Glutamatergic neuron (in vitro differentiated cells): ENCODE data around the gene SLC22A24. TPM values are rescaled to one million over a fixed set of nuclear protein-coding genes. Genes with fewer than 3 reads are reported as not detected.

Source experiments
- DNase-seq: peaks from one replicate; pipeline ENCODE4 v3.0.0; 2022
- H3K27ac Mint-ChIP-seq: one replicate; pipeline ENCODE4 v1.8.0; 2020; ENCODE audit warnings: mild to moderate bottlenecking, mixed read lengths, inconsistent platforms; ENCODE audit not compliant: unreplicated experiment
- H3K27me3 Mint-ChIP-seq: one replicate; pipeline ENCODE4 v1.8.0; 2020; ENCODE audit warnings: mild to moderate bottlenecking, moderate library complexity, mixed read lengths, inconsistent platforms; ENCODE audit not compliant: unreplicated experiment
- H3K36me3 Mint-ChIP-seq: one replicate; pipeline ENCODE4 v1.8.0; 2020; ENCODE audit warnings: mild to moderate bottlenecking, mixed read lengths, inconsistent platforms; ENCODE audit not compliant: unreplicated experiment
- H3K4me1 Mint-ChIP-seq: one replicate; pipeline ENCODE4 v1.8.0; 2020; ENCODE audit warnings: mild to moderate bottlenecking, low read depth, mixed read lengths, inconsistent platforms; ENCODE audit not compliant: unreplicated experiment
- H3K4me3 Mint-ChIP-seq: one replicate; pipeline ENCODE4 v1.8.0; 2020; ENCODE audit warnings: mild to moderate bottlenecking, mixed read lengths, inconsistent platforms; ENCODE audit not compliant: unreplicated experiment
- H3K9me3 Mint-ChIP-seq: one replicate; pipeline ENCODE4 v1.8.0; 2020; ENCODE audit warnings: mild to moderate bottlenecking, moderate library complexity, mixed read lengths, inconsistent platforms; ENCODE audit not compliant: unreplicated experiment
- total RNA-seq: library from RNA; stranded (reverse); fragmentation: NEBNext Ultra II Directional; extraction: Animal tissue kit (Norgen Biotek cat#: 25700); gene quantifications from one replicate; pipeline ENCODE4 v1.2.1, GENCODE V29; 2021; ENCODE audit not compliant: unreplicated experiment
- TF ChIP-seq, protein P1 (sequence below): fragments of 200-600 bp; sonication (generic); IDR thresholded peaks from one replicate; pipeline ENCODE4 v1.5.0; 2021; ENCODE audit not compliant: partially characterized antibody, unreplicated experiment

SLC22A24 gene
- total RNA-seq, 1 donor from 2014 or later = not detected

DNA sequence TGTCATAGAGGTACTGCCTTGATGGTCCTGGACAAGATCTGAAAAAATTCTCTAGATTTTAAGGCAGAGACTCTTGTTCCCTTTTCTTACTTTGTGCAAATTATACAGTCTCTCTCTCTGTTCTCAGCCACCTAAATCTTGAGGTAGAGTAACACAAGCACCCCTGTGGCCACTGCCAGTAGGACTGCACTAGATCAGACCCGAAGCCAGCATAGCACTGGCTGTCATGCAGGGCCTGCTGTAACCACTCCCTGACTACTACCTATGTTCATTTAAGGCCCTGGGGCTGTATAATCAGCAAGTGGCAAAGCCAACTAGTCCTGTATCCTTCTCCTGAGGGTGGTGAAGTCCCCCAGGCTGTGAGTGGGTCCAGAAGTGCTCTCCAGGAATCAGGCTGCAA lies 11.8 kb upstream of the SLC22A24 start:
- H3K27me3 Mint-ChIP-seq = no peaks in the 10 kb centered on the region
- no peak for DNase-seq
- TF ChIP-seq, protein P1, sequence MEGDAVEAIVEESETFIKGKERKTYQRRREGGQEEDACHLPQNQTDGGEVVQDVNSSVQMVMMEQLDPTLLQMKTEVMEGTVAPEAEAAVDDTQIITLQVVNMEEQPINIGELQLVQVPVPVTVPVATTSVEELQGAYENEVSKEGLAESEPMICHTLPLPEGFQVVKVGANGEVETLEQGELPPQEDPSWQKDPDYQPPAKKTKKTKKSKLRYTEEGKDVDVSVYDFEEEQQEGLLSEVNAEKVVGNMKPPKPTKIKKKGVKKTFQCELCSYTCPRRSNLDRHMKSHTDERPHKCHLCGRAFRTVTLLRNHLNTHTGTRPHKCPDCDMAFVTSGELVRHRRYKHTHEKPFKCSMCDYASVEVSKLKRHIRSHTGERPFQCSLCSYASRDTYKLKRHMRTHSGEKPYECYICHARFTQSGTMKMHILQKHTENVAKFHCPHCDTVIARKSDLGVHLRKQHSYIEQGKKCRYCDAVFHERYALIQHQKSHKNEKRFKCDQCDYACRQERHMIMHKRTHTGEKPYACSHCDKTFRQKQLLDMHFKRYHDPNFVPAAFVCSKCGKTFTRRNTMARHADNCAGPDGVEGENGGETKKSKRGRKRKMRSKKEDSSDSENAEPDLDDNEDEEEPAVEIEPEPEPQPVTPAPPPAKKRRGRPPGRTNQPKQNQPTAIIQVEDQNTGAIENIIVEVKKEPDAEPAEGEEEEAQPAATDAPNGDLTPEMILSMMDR = no peak
- no peaks in the 10 kb centered on the region for H3K4me1 Mint-ChIP-seq
- H3K9me3 Mint-ChIP-seq = no peaks in the 10 kb centered on the region
- no peak overlapping the region for H3K4me3 Mint-ChIP-seq
- H3K36me3 Mint-ChIP-seq = no peaks in the 10 kb centered on the region
- H3K27ac Mint-ChIP-seq = no peak overlapping the region

DNA sequence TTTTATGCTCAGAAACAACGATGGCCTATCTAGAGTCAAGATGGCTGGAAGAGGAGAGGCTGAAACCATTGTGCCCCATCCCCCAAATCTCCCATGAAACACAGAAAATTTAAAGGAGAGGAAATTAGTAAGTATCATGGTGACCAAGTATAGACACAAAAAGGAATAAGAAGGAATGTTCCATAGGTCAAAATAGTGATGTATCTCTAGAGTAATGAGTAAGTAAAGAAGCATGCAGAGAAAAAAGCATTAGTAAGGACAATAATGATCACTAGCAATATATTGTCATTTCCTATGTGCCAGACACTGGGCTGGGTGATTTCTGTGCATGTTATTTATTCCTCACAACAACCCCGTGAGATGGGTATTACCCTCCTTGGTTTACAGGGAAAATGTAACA lies 2.6 kb upstream of the SLC22A24 start:
- TF ChIP-seq, protein P1 = no peak
- H3K4me3 Mint-ChIP-seq = no peak overlapping the region
- no peaks in the 10 kb centered on the region for H3K36me3 Mint-ChIP-seq
- no peak for DNase-seq
- H3K27ac Mint-ChIP-seq = no peak overlapping the region
- no peaks in the 10 kb centered on the region for H3K9me3 Mint-ChIP-seq
- no peaks in the 10 kb centered on the region for H3K4me1 Mint-ChIP-seq
- H3K27me3 Mint-ChIP-seq = no peaks in the 10 kb centered on the region

DNA sequence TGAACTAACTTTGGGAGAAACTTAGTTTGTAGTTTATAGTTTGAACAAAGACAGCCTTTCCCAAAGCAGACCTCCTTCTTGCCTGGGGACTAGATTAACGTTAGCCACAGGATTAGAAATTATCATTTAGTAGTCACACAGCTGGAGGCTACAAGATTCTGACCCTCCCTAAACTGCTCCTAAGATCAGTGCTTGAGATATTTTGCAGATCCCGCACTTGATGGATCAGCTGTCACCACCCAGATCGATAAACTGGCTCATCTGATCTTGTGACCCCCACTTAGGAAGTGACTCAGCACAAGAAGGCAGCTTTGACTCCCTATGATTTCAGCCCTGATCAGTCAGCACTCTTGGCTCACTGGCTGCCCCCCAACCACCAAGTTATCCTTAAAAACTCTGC lies 1.6 kb downstream of the SLC22A24 start:
- H3K27ac Mint-ChIP-seq = no peak overlapping the region
- H3K4me1 Mint-ChIP-seq = no peaks in the 10 kb centered on the region

DNA sequence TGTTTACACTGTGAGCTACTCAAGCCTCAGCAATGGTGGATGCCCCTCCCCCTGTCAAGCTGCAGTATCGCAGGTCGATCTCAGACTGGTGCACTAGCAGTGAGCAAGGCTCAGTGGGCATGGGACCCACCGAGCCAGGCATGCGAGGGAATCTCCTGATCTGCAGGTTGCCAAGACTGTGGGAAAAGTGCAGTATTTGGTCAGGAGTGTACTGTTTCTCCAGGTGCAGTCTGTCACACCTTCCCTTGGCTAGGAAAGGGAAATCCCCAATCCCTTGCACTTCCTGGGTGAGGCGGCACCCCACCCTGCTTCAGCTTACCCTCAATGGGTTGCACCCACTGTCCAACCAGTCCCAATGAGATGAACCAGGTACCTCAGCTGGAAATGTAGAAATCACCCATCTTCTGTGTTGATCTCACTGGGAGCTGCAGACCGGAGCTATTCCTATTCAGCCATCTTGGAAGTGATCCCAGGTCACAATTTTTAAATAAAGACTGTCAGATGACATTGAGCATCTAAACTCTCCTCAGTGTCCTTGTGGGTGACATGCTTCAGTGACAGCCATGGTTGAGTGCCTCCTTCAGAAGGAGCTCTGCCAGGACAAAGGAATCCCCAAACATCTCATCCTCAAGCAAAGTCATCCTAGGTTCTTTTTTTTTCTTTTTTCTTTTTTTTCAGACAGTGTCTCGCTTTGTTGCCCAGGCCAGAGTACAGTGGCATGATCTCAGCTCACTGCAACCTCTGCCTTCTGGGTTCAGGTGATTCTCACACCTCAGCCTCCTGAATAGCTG lies 10.8 kb downstream of the SLC22A24 start:
- no peaks in the 10 kb centered on the region for H3K36me3 Mint-ChIP-seq
- H3K4me1 Mint-ChIP-seq = no peaks in the 10 kb centered on the region
- H3K9me3 Mint-ChIP-seq = no peaks in the 10 kb centered on the region
- TF ChIP-seq, protein P1 = no peak
- no peaks in the 10 kb centered on the region for H3K27me3 Mint-ChIP-seq
- no peak overlapping the region for H3K4me3 Mint-ChIP-seq
- no peak overlapping the region for H3K27ac Mint-ChIP-seq
- DNase-seq = no peak

More for the DNA sequence above, 1.6 kb downstream of the SLC22A24 start:
- no peak for DNase-seq
- no peaks in the 10 kb centered on the region for H3K36me3 Mint-ChIP-seq
- TF ChIP-seq, protein P1 = no peak
- no peaks in the 10 kb centered on the region for H3K9me3 Mint-ChIP-seq
- H3K27me3 Mint-ChIP-seq = no peaks in the 10 kb centered on the region
- H3K4me3 Mint-ChIP-seq = no peak overlapping the region

DNA sequence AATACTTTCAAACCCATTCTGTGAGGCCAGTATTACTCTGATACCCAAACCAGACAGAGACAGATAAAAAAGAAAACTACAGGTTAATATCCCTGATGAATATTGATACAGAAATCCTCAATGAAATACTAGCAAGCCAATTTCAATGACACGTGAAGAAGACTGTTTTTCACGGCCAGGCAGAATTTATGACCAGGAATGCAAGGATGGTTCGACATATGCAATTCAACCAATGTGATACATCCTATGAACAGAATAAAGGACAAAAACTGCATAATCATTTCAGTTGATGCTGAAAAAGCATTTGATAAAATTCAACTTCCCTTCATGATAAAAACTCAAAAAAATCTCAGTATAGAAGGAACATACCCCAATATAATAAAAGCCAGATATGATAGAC lies 44.5 kb downstream of the SLC22A24 start:
- Mint-ChIP-seq H3K27ac (no peak overlapping the region), H3K4me3 (no peak overlapping the region), H3K36me3 (no peaks in the 10 kb centered on the region), H3K4me1 (no peaks in the 10 kb centered on the region), H3K9me3 (peaks cover 3% of the 10 kb centered on the region), H3K27me3 (no peaks in the 10 kb centered on the region)
- DNase-seq = no peak
- TF ChIP-seq, protein P1 = no peak
